HepG2 (cell line): Measurements from ENCODE around the gene ARHGDIG. TPM values are rescaled to one million over a fixed set of nuclear protein-coding genes. Genes with fewer than 3 reads are reported as not detected.

Experiments
- ATAC-seq: fragments of 200-7000 bp; cut with Tn5 transposase; 3 replicates; pipeline ENCODE4 v1.9.1; 2020; ENCODE audit warnings: mild to moderate bottlenecking, moderate library complexity
- BruUV-seq: library from RNA; stranded (reverse); fragments of 400-500 nt; replicated peaks from 2 replicates; lab custom pipeline; 2021; lab: Mats Ljungman, UMichigan
- CTCF ChIA-PET: fragments of 300-600 bp; formaldehyde crosslinking; extraction: SDS; loops from one replicate; lab custom pipeline; 2021; ENCODE audit warnings: low total read pairs, inconsistent platforms, low intra/inter-chr PET ratio; lab: Yijun Ruan, JAX
- POLR2A ChIA-PET: fragments of 350-600 bp; sonication (Branson Sonifier 250); formaldehyde crosslinking; loops from one replicate; lab custom pipeline; 2020; ENCODE audit warnings: antibody characterized with exemption, inconsistent platforms; lab: Yijun Ruan, JAX
- DNase-seq: peaks from one replicate; pipeline ENCODE4 v3.0.0-alpha.2; 2015; ENCODE audit warnings: low spot score
- FAIRE-seq: peaks from 3 replicates; lab custom pipeline; 2011; peaks lifted over from hg19 to GRCh38; lab: Jason Lieb, UNC
- H2AFZ ChIP-seq: one replicate; pipeline ENCODE4 v1.6.1; 2011; ENCODE audit warnings: low read length, inconsistent platforms
- H3K27ac ChIP-seq: fragments of 300-600 bp; 3 replicates; pipeline ENCODE4 v1.8.0; 2011; ENCODE audit warnings: mixed run types, mild to moderate bottlenecking, mixed read lengths, low read length, inconsistent platforms; ENCODE audit not compliant: insufficient read depth; ENCODE audit errors: extremely low read length
- H3K27me3 ChIP-seq, 2 experiments: fragments of 200-600 bp in 1 of 2; 2 replicates in 1 of 2; 3 replicates in 1 of 2; pipeline versions ENCODE4 v1.6.0 to v1.8.0; 2011; ENCODE audit warnings: low read length in 2 of 2, mild to moderate bottlenecking in 2 of 2, moderate library complexity in 2 of 2, inconsistent platforms in 1 of 2; ENCODE audit not compliant: insufficient read depth in 2 of 2, control insufficient read depth in 1 of 2
- H3K36me3 ChIP-seq, 2 experiments: fragments of 200-600 bp in 1 of 2; replicated peaks in 1 of 2; 2 replicates in 1 of 2; 3 replicates in 1 of 2; pipeline versions ENCODE4 v1.5.1 to v1.8.0; 2011; ENCODE audit warnings: low read length in 2 of 2, inconsistent platforms in 1 of 2; ENCODE audit not compliant: insufficient read depth in 2 of 2, control insufficient read depth in 1 of 2
- H3K4me1 ChIP-seq: 2 replicates; pipeline ENCODE4 v1.5.1; 2012; ENCODE audit warnings: low read length, inconsistent platforms; ENCODE audit not compliant: insufficient read depth
- H3K4me2 ChIP-seq: 2 replicates; pipeline ENCODE4 v1.6.0; 2011; ENCODE audit warnings: low read depth, low read length, inconsistent platforms
- H3K4me3 ChIP-seq, 3 experiments: fragments of 200-600 bp in 1 of 3; sonication (generic), shearing (Covaris generic) in 1 of 3; replicated peaks in 1 of 3; 2 replicates each; pipeline ENCODE4 v1.5.1; 2011 to 2016; ENCODE audit warnings: low read length in 3 of 3, inconsistent platforms in 2 of 3, low read depth in 2 of 3, mild to moderate bottlenecking in 2 of 3, control low read depth in 1 of 3, mixed read lengths in 1 of 3; ENCODE audit not compliant: insufficient read depth in 1 of 3
- H3K79me2 ChIP-seq: one replicate; pipeline ENCODE4 v1.6.1; 2011; ENCODE audit warnings: low read length, inconsistent platforms; ENCODE audit not compliant: insufficient read depth
- H3K9ac ChIP-seq: 2 replicates; pipeline ENCODE4 v1.6.0; 2011; ENCODE audit warnings: mild to moderate bottlenecking, low read depth, low read length, inconsistent platforms; ENCODE audit not compliant: insufficient read depth
- H3K9me3 ChIP-seq: 2 replicates; pipeline ENCODE4 v1.5.1; 2012; ENCODE audit warnings: mild to moderate bottlenecking, low read length
- H4K20me1 ChIP-seq: 2 replicates; pipeline ENCODE4 v1.6.0; 2011; ENCODE audit warnings: inconsistent platforms, mild to moderate bottlenecking, low read length, moderate library complexity; ENCODE audit not compliant: insufficient read depth
- BORCS8-MEF2B ChIP-seq: sonication (generic); formaldehyde crosslinking; IDR thresholded peaks from 2 replicates; pipeline ENCODE4 v1.8.0; 2022; ENCODE audit warnings: mild to moderate bottlenecking, missing genetic modification reagents
- ZBTB34 ChIP-seq: sonication (generic); formaldehyde crosslinking; IDR thresholded peaks from 2 replicates; pipeline ENCODE4 v1.8.0; 2022; ENCODE audit warnings: mild to moderate bottlenecking, missing genetic modification reagents
- ZNF562 ChIP-seq: sonication (generic); formaldehyde crosslinking; IDR thresholded peaks from 2 replicates; pipeline ENCODE4 v1.8.0; 2022; ENCODE audit warnings: missing genetic modification reagents, borderline replicate concordance
- ZNF710 ChIP-seq: sonication (generic); formaldehyde crosslinking; IDR thresholded peaks from 2 replicates; pipeline ENCODE4 v1.5.0; 2020; ENCODE audit warnings: mild to moderate bottlenecking, missing genetic modification reagents, borderline replicate concordance
- WGBS: methylation state at CpG from one replicate; pipeline ENCODE4 v1.1.6; 2017; ENCODE audit warnings: low lambda C conversion rate; 5-methylcytosine and 5-hydroxymethylcytosine counted together
- in situ Hi-C: cut with HindIII; loops from 2 replicates; pipeline ENCODE4 v1.10.0; 2017; ENCODE audit warnings: low pct_unique_long_range_greater_than_20kb; ENCODE audit not compliant: extremely low pct_ligation_motif_present
- intact Hi-C: fragments of 100-400 bp; cut with micrococcal nuclease; formaldehyde crosslinking; loops from one replicate; pipeline ENCODE4 v1.10.0; 2022; ENCODE audit not compliant: unreplicated experiment
- polyA plus RNA-seq, 8 experiments: library from polyadenylated mRNA; depleted of rRNA in 3 of 8; stranded (reverse) in 7 of 8; unstranded in 1 of 8; fragments of >200 nt; fragmentation: Illumina TruSeq in 4 of 8; extraction: Trizol in 4 of 8; gene quantifications; 2 replicates each; pipeline versions ENCODE4 v1.2.1 to v1.2.3, GENCODE V29; 2011 to 2016; ENCODE audit warnings: low read depth in 4 of 8, missing spikeins in 1 of 8, mixed read lengths in 1 of 8; ENCODE audit not compliant: insufficient read depth in 1 of 8
- total RNA-seq, 5 experiments: library from RNA; depleted of rRNA; stranded (reverse); fragments of >200 nt; fragmentation: Illumina TruSeq; extraction: Trizol; gene quantifications; 2 replicates each; pipeline ENCODE4 v1.2.3, GENCODE V29; 2016; ENCODE audit warnings: low read depth in 1 of 5

The ARHGDIG gene
- total and polyA plus RNA-seq, 2 of the 13 experiments (the other 11 are each of a cell fraction or from before 2014, with no cell fraction given) = 0.24 to 0.48 TPM

GRCh38 chr16:243348-243747 is 37.0 kb upstream of the ARHGDIG start:
- Histone ChIP-seq H3K27me3 (no peaks in the 10 kb centered on the region), H3K9me3 (no peaks in the 10 kb centered on the region), H3K4me1 (peaks cover 24% of the 10 kb centered on the region), H3K27ac (no peak overlapping the region), H3K79me2 (no peaks in the 10 kb centered on the region), H4K20me1 (no peaks in the 10 kb centered on the region), H2AFZ (no peak overlapping the region), H3K4me3 (no peak overlapping the region), H3K36me3 (no peaks in the 10 kb centered on the region), H3K4me2 (no peak overlapping the region), H3K9ac (no peak overlapping the region)
- in situ Hi-C loops (no loop called here), intact Hi-C loops (no loop called here)
- BruUV-seq = no TSS peak
- DNase-seq = no peak
- TF ChIP-seq BORCS8-MEF2B (CRISPR knock-in tag) = no peak
- no peak for TF ChIP-seq ZBTB34 (CRISPR knock-in tag)
- no peak for TF ChIP-seq ZNF562 (CRISPR knock-in tag)
- TF ChIP-seq ZNF710 (CRISPR knock-in tag) = no peak
- ChIA-PET CTCF (no interaction called here), POLR2A (interaction anchor here (1.7 kb wide), 1 partner anchor 8 kb away, joined by 4 read pairs; no protein-coding TSS in a partner anchor)
- 74% methylated on average over 4 of the region's 4 CpGs for WGBS
- no peak for ATAC-seq
- FAIRE-seq = no peak
